Stimulated activated CD4-positive, alpha-beta T cell treated with anti-CD3 and anti-CD28 coated beads, TNF-alpha, amount 100 ng/mL, for 4 hours (primary cell): ENCODE measurements around the gene IL33.

Experiments used
- DNase-seq, 3 experiments: peaks; one replicate each; pipeline ENCODE4 v3.0.0-alpha.2; 2020; ENCODE audit warnings: low read depth in 3 of 3

The IL33 gene

GRCh38 chr9:6216951-6217350 is 1.3 kb downstream of the IL33 start:
- no peak for DNase-seq

GRCh38 chr9:6218099-6218502 is 2.5 kb downstream of the IL33 start:
- no peak for DNase-seq

- DNase-seq = no peak
Measured at GRCh38 chr9:6219040-6219439, 3.4 kb downstream of the IL33 start.

- no peak for DNase-seq
Measured at GRCh38 chr9:6219981-6220380, 4.4 kb downstream of the IL33 start.

GRCh38 chr9:6224393-6225154 is 9.0 kb downstream of the IL33 start:
- DNase-seq = no peak

- no peak for DNase-seq
Measured at GRCh38 chr9:6226696-6227095, 11.1 kb downstream of the IL33 start.

- no peak for DNase-seq
Measured at GRCh38 chr9:6229186-6229585, 13.6 kb downstream of the IL33 start.

- no peak for DNase-seq
Measured at GRCh38 chr9:6229619-6230018, 14.0 kb downstream of the IL33 start.

- DNase-seq = no peak
Measured at GRCh38 chr9:6230037-6230780, 14.6 kb downstream of the IL33 start.

GRCh38 chr9:6232336-6232945 is 16.8 kb downstream of the IL33 start:
- DNase-seq = no peak

GRCh38 chr9:6234014-6234413 is 18.4 kb downstream of the IL33 start:
- DNase-seq = no peak

GRCh38 chr9:6237267-6237666 is 21.7 kb downstream of the IL33 start:
- DNase-seq = no peak

- no peak for DNase-seq
Measured at GRCh38 chr9:6239048-6239461, 23.4 kb downstream of the IL33 start.

- DNase-seq = no peak
Measured at GRCh38 chr9:6239694-6240093, 24.1 kb downstream of the IL33 start.

GRCh38 chr9:6243746-6244145 is 28.1 kb downstream of the IL33 start:
- DNase-seq = no peak

- DNase-seq = no peak
Measured at GRCh38 chr9:6247266-6247665, 31.7 kb downstream of the IL33 start.

GRCh38 chr9:6268826-6269397 is 53.3 kb downstream of the IL33 start:
- no peak for DNase-seq

- DNase-seq = no peak
Measured at GRCh38 chr9:6270896-6271295, 55.3 kb downstream of the IL33 start.

GRCh38 chr9:6271508-6272228 is 56.1 kb downstream of the IL33 start:
- DNase-seq = no peak

GRCh38 chr9:6272229-6272598 is 56.6 kb downstream of the IL33 start:
- DNase-seq = no peak

GRCh38 chr9:6277417-6277816 is 61.8 kb downstream of the IL33 start:
- no peak for DNase-seq

GRCh38 chr9:6301858-6302257 is 86.3 kb downstream of the IL33 start:
- no peak for DNase-seq
